ENCODE results near the gene KRTAP12-3. TPM values are rescaled to one million over a fixed set of nuclear protein-coding genes. Genes with fewer than 3 reads are reported as not detected.
A peak's percentile ranks its signal among the peaks of the same experiment; 100 is the strongest.
"Not testable (repeated sequence)": the region's sequence is repeated elsewhere in the genome, so short reads cannot be mapped to it uniquely, and the experiment has no call there.

Gene KRTAP12-3
- total and polyA plus RNA-seq, 4 donors: not detected

- intact Hi-C loops (cut with DNase I): no loop called here
- Histone ChIP-seq H3K4me1 (ENCODE audit: control insufficient read depth in 1 of 2, insufficient read depth in 2 of 2, low read length in 2 of 2) (no peaks in the 10 kb centered on the region), H3K36me3 (ENCODE audit: control insufficient read depth in 1 of 2, insufficient read depth in 2 of 2, low read length in 1 of 2) (no peaks in the 10 kb centered on the region), H3K4me3 (ENCODE audit: low read length in 2 of 2) (no peak overlapping the region), H3K9me3 (ENCODE audit: control insufficient read depth, low read length) (no peaks in the 10 kb centered on the region), H3K27me3 (ENCODE audit: control insufficient read depth in 1 of 2, insufficient read depth in 2 of 2, low read length in 1 of 2) (no peaks in the 10 kb centered on the region), H3K27ac (ENCODE audit: low read depth in 1 of 2, low read length in 2 of 2) (no peak overlapping the region)
- ATAC-seq (ENCODE audit: low FRiP score) (no peak), DNase-seq (no peak)
- WGBS, 2 donors: 72 to 81% methylated on average over 6 of the region's 6 CpGs
Measured at GRCh38 chr21:44684483-44684882, 26.8 kb downstream of the KRTAP12-3 start.

DNA sequence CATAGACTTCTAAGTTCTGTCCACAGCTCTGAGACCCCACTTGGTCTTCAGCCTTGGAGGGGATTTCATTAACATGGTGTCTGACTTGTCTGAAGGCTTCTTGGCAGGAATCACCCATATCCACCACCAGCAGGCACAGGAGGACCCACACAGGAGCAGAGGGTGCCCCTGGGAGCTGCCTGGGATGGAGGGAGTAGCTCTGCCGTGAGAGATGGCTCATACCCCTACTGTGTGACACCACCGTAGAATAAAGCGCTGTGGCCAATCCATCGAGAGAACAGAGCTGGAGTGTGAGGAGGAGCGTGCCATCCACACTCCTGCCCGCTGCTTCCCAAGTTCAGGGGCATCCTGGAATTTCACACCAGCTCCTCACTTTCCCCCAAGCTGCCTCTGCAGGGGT, 27.3 kb downstream of the KRTAP12-3 start:
- WGBS, 2 donors: 75 to 89% methylated on average over 6 of the region's 6 CpGs
- H3K27me3 ChIP-seq (ENCODE audit: control insufficient read depth in 1 of 2, insufficient read depth in 2 of 2, low read length in 1 of 2); intact Hi-C loops (cut with DNase I); DNase-seq; H3K4me1 ChIP-seq (ENCODE audit: control insufficient read depth in 1 of 2, insufficient read depth in 2 of 2, low read length in 2 of 2); ATAC-seq (ENCODE audit: low FRiP score); H3K27ac ChIP-seq (ENCODE audit: low read depth in 1 of 2, low read length in 2 of 2); H3K4me3 ChIP-seq (ENCODE audit: low read length in 2 of 2); H3K9me3 ChIP-seq (ENCODE audit: control insufficient read depth, low read length); H3K36me3 ChIP-seq (ENCODE audit: control insufficient read depth in 1 of 2, insufficient read depth in 2 of 2, low read length in 1 of 2): not testable (repeated sequence)

- intact Hi-C loops (cut with DNase I): no loop called here
- WGBS, 2 donors: 61 to 75% methylated on average over 13 to 14 of the region's 14 CpGs
- H3K27ac ChIP-seq (ENCODE audit: low read depth in 1 of 2, low read length in 2 of 2): no peak overlapping the region
- no peaks in the 10 kb centered on the region for H3K36me3 ChIP-seq (ENCODE audit: control insufficient read depth in 1 of 2, insufficient read depth in 2 of 2, low read length in 1 of 2)
- DNase-seq: no peak
- H3K4me3 ChIP-seq (ENCODE audit: low read length in 2 of 2): no peak overlapping the region
- no peaks in the 10 kb centered on the region for H3K9me3 ChIP-seq (ENCODE audit: control insufficient read depth, low read length)
- no peaks in the 10 kb centered on the region for H3K27me3 ChIP-seq (ENCODE audit: control insufficient read depth in 1 of 2, insufficient read depth in 2 of 2, low read length in 1 of 2)
- peak; percentile 40 for ATAC-seq (ENCODE audit: low FRiP score)
- no peaks in the 10 kb centered on the region for H3K4me1 ChIP-seq (ENCODE audit: control insufficient read depth in 1 of 2, insufficient read depth in 2 of 2, low read length in 2 of 2)
Measured at GRCh38 chr21:44686000-44686781, 28.5 kb downstream of the KRTAP12-3 start.

DNA sequence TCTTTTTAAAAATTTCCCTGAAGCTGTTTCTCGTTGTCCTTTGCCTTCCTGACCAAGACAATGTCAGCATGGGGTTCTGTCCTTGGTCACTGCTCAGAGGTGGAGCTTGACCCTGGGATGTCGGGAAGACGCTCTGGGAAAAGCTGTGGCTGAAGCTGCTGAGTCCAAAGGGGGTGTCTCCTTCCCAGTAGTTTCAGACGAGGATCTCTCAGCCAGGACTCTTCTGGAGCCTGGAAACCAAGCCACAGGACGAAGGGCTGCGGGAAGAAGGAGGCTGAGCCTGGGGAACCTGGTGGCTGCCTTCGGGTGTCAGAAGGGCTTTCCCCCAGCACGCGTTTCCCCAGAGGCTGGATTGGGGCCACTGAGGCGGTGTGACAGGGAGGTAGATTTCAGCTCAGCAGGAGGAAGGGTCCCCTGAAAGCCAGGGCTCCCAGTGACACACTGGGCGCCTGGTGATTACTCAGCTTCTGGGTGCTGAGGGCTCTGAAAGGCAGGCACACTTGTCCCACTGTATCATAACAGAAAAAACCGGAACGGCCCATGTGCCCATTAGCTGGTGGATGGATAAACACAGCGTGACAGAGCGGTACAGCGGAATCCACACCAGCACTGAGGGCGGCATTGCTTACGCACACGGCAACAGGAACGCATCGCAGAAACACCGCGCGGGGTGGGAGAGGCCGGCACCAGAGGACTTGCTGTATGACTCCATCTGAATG, 29.3 kb downstream of the KRTAP12-3 start:
- WGBS, 2 donors: 79 to 84% methylated on average over 25 of the region's 25 CpGs

DNA sequence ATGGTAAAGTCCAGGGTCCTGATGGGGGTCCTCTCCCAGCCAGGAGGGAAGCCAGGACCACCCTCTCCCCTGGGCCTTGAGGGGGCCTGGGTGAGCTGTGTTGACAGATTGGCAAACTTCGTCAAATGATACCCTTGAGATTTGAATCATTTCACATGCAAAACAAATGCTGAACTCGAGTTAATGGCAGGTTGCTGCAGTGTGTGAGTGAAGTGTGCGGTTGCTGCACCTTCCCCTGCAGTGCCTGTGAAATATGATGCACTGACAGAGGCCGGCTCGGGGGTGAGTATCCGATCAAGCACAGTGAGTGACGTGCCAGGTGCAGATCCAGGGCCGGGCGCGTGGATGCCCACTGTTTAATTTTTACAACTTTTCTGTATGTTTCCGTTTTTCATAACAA, 29.9 kb downstream of the KRTAP12-3 start:
- no peaks in the 10 kb centered on the region for H3K4me1 ChIP-seq (ENCODE audit: control insufficient read depth in 1 of 2, insufficient read depth in 2 of 2, low read length in 2 of 2)
- no peaks in the 10 kb centered on the region for H3K27me3 ChIP-seq (ENCODE audit: control insufficient read depth in 1 of 2, insufficient read depth in 2 of 2, low read length in 1 of 2)
- WGBS, 2 donors: 71% methylated on average over 11 of the region's 11 CpGs
- intact Hi-C loops (cut with DNase I): no loop called here
- H3K36me3 ChIP-seq (ENCODE audit: control insufficient read depth in 1 of 2, insufficient read depth in 2 of 2, low read length in 1 of 2): no peaks in the 10 kb centered on the region
- no peak overlapping the region for H3K27ac ChIP-seq (ENCODE audit: low read depth in 1 of 2, low read length in 2 of 2)
- no peaks in the 10 kb centered on the region for H3K9me3 ChIP-seq (ENCODE audit: control insufficient read depth, low read length)
- no peak for ATAC-seq (ENCODE audit: low FRiP score)
- H3K4me3 ChIP-seq (ENCODE audit: low read length in 2 of 2): no peak overlapping the region
- no peak for DNase-seq

More for the DNA sequence above, 29.3 kb downstream of the KRTAP12-3 start:
- Histone ChIP-seq H3K27me3 (ENCODE audit: control insufficient read depth in 1 of 2, insufficient read depth in 2 of 2, low read length in 1 of 2) (no peaks in the 10 kb centered on the region), H3K9me3 (ENCODE audit: control insufficient read depth, low read length) (no peaks in the 10 kb centered on the region), H3K4me3 (ENCODE audit: low read length in 2 of 2) (no peak overlapping the region), H3K4me1 (ENCODE audit: control insufficient read depth in 1 of 2, insufficient read depth in 2 of 2, low read length in 2 of 2) (no peaks in the 10 kb centered on the region), H3K36me3 (ENCODE audit: control insufficient read depth in 1 of 2, insufficient read depth in 2 of 2, low read length in 1 of 2) (no peaks in the 10 kb centered on the region), H3K27ac (ENCODE audit: low read depth in 1 of 2, low read length in 2 of 2) (no peak overlapping the region)
- ATAC-seq (ENCODE audit: low FRiP score): no peak
- intact Hi-C loops (cut with DNase I): no loop called here
- no peak for DNase-seq

- H3K4me3 ChIP-seq (ENCODE audit: low read length in 2 of 2); ATAC-seq (ENCODE audit: low FRiP score); DNase-seq; H3K4me1 ChIP-seq (ENCODE audit: control insufficient read depth in 1 of 2, insufficient read depth in 2 of 2, low read length in 2 of 2); intact Hi-C loops (cut with DNase I); H3K27me3 ChIP-seq (ENCODE audit: control insufficient read depth in 1 of 2, insufficient read depth in 2 of 2, low read length in 1 of 2); H3K27ac ChIP-seq (ENCODE audit: low read depth in 1 of 2, low read length in 2 of 2); H3K9me3 ChIP-seq (ENCODE audit: control insufficient read depth, low read length); H3K36me3 ChIP-seq (ENCODE audit: control insufficient read depth in 1 of 2, insufficient read depth in 2 of 2, low read length in 1 of 2): not testable (repeated sequence)
- WGBS, 2 donors: 82 to 86% methylated on average over 3 of the region's 3 CpGs
Measured at GRCh38 chr21:44689740-44690139, 32.0 kb downstream of the KRTAP12-3 start.

- Histone ChIP-seq H3K4me1 (ENCODE audit: control insufficient read depth in 1 of 2, insufficient read depth in 2 of 2, low read length in 2 of 2) (no peaks in the 10 kb centered on the region), H3K27ac (ENCODE audit: low read depth in 1 of 2, low read length in 2 of 2) (no peak overlapping the region), H3K4me3 (ENCODE audit: low read length in 2 of 2) (no peak overlapping the region), H3K9me3 (ENCODE audit: control insufficient read depth, low read length) (no peaks in the 10 kb centered on the region), H3K36me3 (ENCODE audit: control insufficient read depth in 1 of 2, insufficient read depth in 2 of 2, low read length in 1 of 2) (no peaks in the 10 kb centered on the region), H3K27me3 (ENCODE audit: control insufficient read depth in 1 of 2, insufficient read depth in 2 of 2, low read length in 1 of 2) (no peaks in the 10 kb centered on the region)
- WGBS, 2 donors: 43 to 46% methylated on average over 2 of the region's 2 CpGs
- no peak for ATAC-seq (ENCODE audit: low FRiP score)
- DNase-seq: no peak
- intact Hi-C loops (cut with DNase I): no loop called here
Measured at GRCh38 chr21:44691686-44692085, 34.0 kb downstream of the KRTAP12-3 start.

GRCh38 chr21:44692798-44693512, 35.2 kb downstream of the KRTAP12-3 start:
- Histone ChIP-seq H3K27ac (ENCODE audit: low read depth in 1 of 2, low read length in 2 of 2) (no peak overlapping the region), H3K4me1 (ENCODE audit: control insufficient read depth in 1 of 2, insufficient read depth in 2 of 2, low read length in 2 of 2) (no peaks in the 10 kb centered on the region), H3K9me3 (ENCODE audit: control insufficient read depth, low read length) (no peaks in the 10 kb centered on the region), H3K36me3 (ENCODE audit: control insufficient read depth in 1 of 2, insufficient read depth in 2 of 2, low read length in 1 of 2) (no peaks in the 10 kb centered on the region), H3K27me3 (ENCODE audit: control insufficient read depth in 1 of 2, insufficient read depth in 2 of 2, low read length in 1 of 2) (no peaks in the 10 kb centered on the region), H3K4me3 (ENCODE audit: low read length in 2 of 2) (no peak overlapping the region)
- 48 to 49% methylated on average over 2 of the region's 2 CpGs for WGBS, 2 donors
- intact Hi-C loops (cut with DNase I): no loop called here
- no peak for ATAC-seq (ENCODE audit: low FRiP score)
- DNase-seq: no peak
